IMR-90 (cell line): ENCODE results near the gene HECW1. TPM values are rescaled to one million over a fixed set of nuclear protein-coding genes. Genes with fewer than 3 reads are reported as not detected.

Experiments used
- ATAC-seq: fragments of 200-7000 bp; cut with Tn5 transposase; 2 replicates; pipeline ENCODE4 v1.9.1; 2020; ENCODE audit warnings: low read depth, mild to moderate bottlenecking, moderate library complexity
- BruUV-seq: library from RNA; stranded (reverse); fragments of 400-500 nt; replicated peaks from 2 replicates; lab custom pipeline; 2021; lab: Mats Ljungman, UMichigan
- CTCF ChIA-PET: fragments of 300-600 bp; formaldehyde crosslinking; extraction: SDS; loops from one replicate; lab custom pipeline; 2021; ENCODE audit warnings: antibody characterized with exemption; lab: Yijun Ruan, JAX
- POLR2A ChIA-PET: fragments of 300-600 bp; sonication (Branson Sonifier 250); formaldehyde crosslinking; loops from one replicate; lab custom pipeline; 2022; ENCODE audit warnings: antibody characterized with exemption; ENCODE audit not compliant: unreplicated experiment; lab: Charles Lee
- DNase-seq: peaks from one replicate; pipeline ENCODE4 v3.0.0; 2013
- H2AFZ ChIP-seq: replicated peaks from 2 replicates; pipeline ENCODE3; 2013; ENCODE audit warnings: low read length, mild to moderate bottlenecking; ENCODE audit not compliant: poor library complexity
- H2AK5ac ChIP-seq: 2 replicates; pipeline ENCODE4 v1.6.1; 2013; ENCODE audit warnings: low read depth, low read length, inconsistent platforms
- H2AK9ac ChIP-seq: replicated peaks from 2 replicates; pipeline ENCODE3; 2013; ENCODE audit warnings: mild to moderate bottlenecking, low read depth, low read length, moderate library complexity; ENCODE audit not compliant: poor library complexity
- H2BK120ac ChIP-seq: 2 replicates; pipeline ENCODE4 v1.6.1; 2013; ENCODE audit warnings: low read depth, low read length, inconsistent platforms
- H2BK15ac ChIP-seq: 3 replicates; pipeline ENCODE4 v1.6.1; 2013; ENCODE audit warnings: low read depth, low read length, inconsistent platforms
- H2BK20ac ChIP-seq: 2 replicates; pipeline ENCODE4 v1.6.1; 2013; ENCODE audit warnings: low read depth, mild to moderate bottlenecking, inconsistent platforms, low read length, moderate library complexity
- H2BK5ac ChIP-seq: 2 replicates; pipeline ENCODE4 v1.6.1; 2013; ENCODE audit warnings: mild to moderate bottlenecking, low read depth, low read length, inconsistent platforms; ENCODE audit not compliant: poor library complexity, severe bottlenecking
- H3K14ac ChIP-seq: replicated peaks from 2 replicates; pipeline ENCODE4 v1.6.1; 2013; ENCODE audit warnings: low read depth, low read length, inconsistent platforms
- H3K18ac ChIP-seq: 2 replicates; pipeline ENCODE4 v1.6.1; 2013; ENCODE audit warnings: low read depth, low read length, control low read depth
- H3K23ac ChIP-seq: 2 replicates; pipeline ENCODE4 v1.6.1; 2013; ENCODE audit warnings: low read depth, low read length, inconsistent platforms
- H3K27ac ChIP-seq: 2 replicates; pipeline ENCODE4 v1.5.1; 2013; ENCODE audit warnings: mild to moderate bottlenecking, control low read depth, low read length; ENCODE audit not compliant: insufficient read depth
- H3K27me3 ChIP-seq: 2 replicates; pipeline ENCODE4 v1.6.1; 2013; ENCODE audit warnings: low read length; ENCODE audit not compliant: control insufficient read depth, insufficient read depth
- H3K36me3 ChIP-seq: 2 replicates; pipeline ENCODE4 v1.6.1; 2013; ENCODE audit warnings: low read length, mixed read lengths; ENCODE audit not compliant: control insufficient read depth, insufficient read depth
- H3K4ac ChIP-seq: 2 replicates; pipeline ENCODE4 v1.6.1; 2013; ENCODE audit warnings: low read depth, low read length, inconsistent platforms
- H3K4me1 ChIP-seq: 2 replicates; pipeline ENCODE4 v1.6.1; 2013; ENCODE audit warnings: low read length, mixed read lengths; ENCODE audit not compliant: control insufficient read depth, insufficient read depth
- H3K4me2 ChIP-seq: 2 replicates; pipeline ENCODE4 v1.6.1; 2013; ENCODE audit warnings: low read depth, mild to moderate bottlenecking, control low read depth, low read length, moderate library complexity
- H3K4me3 ChIP-seq: 2 replicates; pipeline ENCODE4 v1.5.1; 2013; ENCODE audit warnings: low read depth, mild to moderate bottlenecking, control low read depth, low read length, moderate library complexity; ENCODE audit not compliant: insufficient read depth
- H3K56ac ChIP-seq: 2 replicates; pipeline ENCODE4 v1.6.1; 2013; ENCODE audit warnings: low read length, inconsistent platforms; ENCODE audit not compliant: insufficient read depth; ENCODE audit errors: extremely low read depth
- H3K79me1 ChIP-seq, 2 experiments: 2 replicates each; pipeline ENCODE4 v1.6.1; 2013; ENCODE audit warnings: low read length in 2 of 2, inconsistent platforms in 1 of 2, low read depth in 1 of 2
- H3K9ac ChIP-seq: 2 replicates; pipeline ENCODE4 v1.6.1; 2013; ENCODE audit warnings: low read depth, low read length, control low read depth
- H3K9me1 ChIP-seq: 2 replicates; pipeline ENCODE4 v1.6.1; 2013; ENCODE audit warnings: low read length, inconsistent platforms; ENCODE audit not compliant: insufficient read depth
- H3K9me3 ChIP-seq: 2 replicates; pipeline ENCODE4 v1.6.1; 2013; ENCODE audit warnings: low read length; ENCODE audit not compliant: control insufficient read depth, insufficient read depth
- H4K20me1 ChIP-seq: 2 replicates; pipeline ENCODE4 v1.6.1; 2013; ENCODE audit warnings: low read length, inconsistent platforms; ENCODE audit not compliant: insufficient read depth
- H4K5ac ChIP-seq: 2 replicates; pipeline ENCODE4 v1.6.1; 2013; ENCODE audit warnings: mild to moderate bottlenecking, low read depth, low read length, control low read depth
- H4K8ac ChIP-seq, 2 experiments: 2 replicates each; pipeline ENCODE4 v1.6.1; 2013; ENCODE audit warnings: low read depth in 2 of 2, low read length in 2 of 2, control low read depth in 1 of 2, inconsistent platforms in 1 of 2
- H4K91ac ChIP-seq: 2 replicates; pipeline ENCODE4 v1.6.1; 2013; ENCODE audit warnings: low read depth, low read length, inconsistent platforms; ENCODE audit not compliant: insufficient read depth
- BHLHE40 ChIP-seq: fragments of 150-350 bp; IDR thresholded peaks from 2 replicates; pipeline ENCODE4 v1.6.1; 2016; ENCODE audit warnings: mild to moderate bottlenecking, low read depth, low read length
- ELK1 ChIP-seq: fragments of 150-350 bp; IDR thresholded peaks from 2 replicates; pipeline ENCODE4 v1.6.1; 2016; ENCODE audit warnings: low read depth, mild to moderate bottlenecking, low read length, moderate library complexity, borderline replicate concordance
- SMC3 ChIP-seq: fragments of 150-350 bp; IDR thresholded peaks from 2 replicates; pipeline ENCODE4 v1.6.1; 2016; ENCODE audit warnings: low read depth, mild to moderate bottlenecking, antibody characterized with exemption, low read length, moderate library complexity
- USF2 ChIP-seq: fragments of 150-350 bp; IDR thresholded peaks from 2 replicates; pipeline ENCODE4 v1.6.1; 2017; ENCODE audit warnings: mild to moderate bottlenecking, antibody characterized with exemption, low read length, low read depth
- WGBS, 2 experiments: methylation state at CpG; one replicate each; pipeline versions ENCODE4 v1.1.5 to v1.1.7; 2013; ENCODE audit warnings: missing lambda C conversion rate in 2 of 2; ENCODE audit not compliant: insufficient read length in 1 of 2; ENCODE audit errors: extremely low coverage in 2 of 2; 5-methylcytosine and 5-hydroxymethylcytosine counted together
- dilution Hi-C: fragments of 300-500 bp; cut with HindIII; formaldehyde crosslinking; loops from one replicate; pipeline ENCODE4 v1.14.3; 2018; ENCODE audit warnings: low sequenced_read_pairs; ENCODE audit not compliant: unreplicated experiment
- in situ Hi-C: fragments of 300-500 bp; cut with MboI; formaldehyde crosslinking; loops from 3 replicates; pipeline ENCODE4 v1.14.3; 2019; ENCODE audit warnings: low sequenced_read_pairs, inconsistent platforms, mixed read lengths
- intact Hi-C: fragments of 100-400 bp; cut with micrococcal nuclease; formaldehyde crosslinking; loops from 2 replicates; pipeline ENCODE4 v1.10.0; 2022
- polyA plus RNA-seq, 3 experiments: library from polyadenylated mRNA; depleted of rRNA; stranded (reverse); fragments of >200 nt; gene quantifications; 2 replicates each; pipeline ENCODE4 v1.2.3, GENCODE V29; 2012; ENCODE audit warnings: low replicate concordance in 1 of 3
- total RNA-seq: library from RNA; depleted of rRNA; stranded (reverse); fragments of >200 nt; gene quantifications from 2 replicates; pipeline ENCODE4 v1.2.3, GENCODE V29; 2012

Gene HECW1
- total and polyA plus RNA-seq, 2 of the 4 experiments (the other 2 are of a cell fraction), result 0.56 to 1.3 TPM

GRCh38 chr7:43081603-43082002, 30.8 kb upstream of the HECW1 start:
- Histone ChIP-seq H3K4me1 (no peaks in the 10 kb centered on the region), H2BK20ac (no peak overlapping the region), H3K27me3 (peaks cover 7% of the 10 kb centered on the region), H3K23ac (no peak overlapping the region), H3K9me3 (no peaks in the 10 kb centered on the region), H4K5ac (no peak overlapping the region), H3K9ac (no peak overlapping the region), H3K36me3 (no peaks in the 10 kb centered on the region), H2BK5ac (no peak overlapping the region), H3K79me1 (no peaks in the 10 kb centered on the region), H4K20me1 (no peaks in the 10 kb centered on the region), H2AK9ac (no peak overlapping the region), H3K4ac (no peak overlapping the region), H3K4me3 (no peak overlapping the region), H4K8ac (no peak overlapping the region), H2BK120ac (no peak overlapping the region), H3K14ac (no peak overlapping the region), H2BK15ac (no peak overlapping the region), H3K27ac (no peak overlapping the region), H3K4me2 (no peak overlapping the region), H2AFZ (no peak overlapping the region), H3K18ac (no peak overlapping the region), H3K9me1 (no peaks in the 10 kb centered on the region), H4K91ac (no peak overlapping the region), H2AK5ac (no peak overlapping the region), H3K56ac (no peak overlapping the region)
- dilution Hi-C loops (no loop called here), in situ Hi-C loops (no loop called here), intact Hi-C loops (no loop called here)
- no CpG with 5 or more reads among the region's 4 CpGs for WGBS, 2 experiments
- ATAC-seq (no peak), DNase-seq (no peak)
- ChIA-PET CTCF (no interaction called here), POLR2A (no interaction called here)
- TF ChIP-seq ELK1 (no peak), USF2 (no peak), SMC3 (no peak), BHLHE40 (no peak)
- BruUV-seq, result no TSS peak
